ENCODE results near the gene TCERG1L.

DNA sequence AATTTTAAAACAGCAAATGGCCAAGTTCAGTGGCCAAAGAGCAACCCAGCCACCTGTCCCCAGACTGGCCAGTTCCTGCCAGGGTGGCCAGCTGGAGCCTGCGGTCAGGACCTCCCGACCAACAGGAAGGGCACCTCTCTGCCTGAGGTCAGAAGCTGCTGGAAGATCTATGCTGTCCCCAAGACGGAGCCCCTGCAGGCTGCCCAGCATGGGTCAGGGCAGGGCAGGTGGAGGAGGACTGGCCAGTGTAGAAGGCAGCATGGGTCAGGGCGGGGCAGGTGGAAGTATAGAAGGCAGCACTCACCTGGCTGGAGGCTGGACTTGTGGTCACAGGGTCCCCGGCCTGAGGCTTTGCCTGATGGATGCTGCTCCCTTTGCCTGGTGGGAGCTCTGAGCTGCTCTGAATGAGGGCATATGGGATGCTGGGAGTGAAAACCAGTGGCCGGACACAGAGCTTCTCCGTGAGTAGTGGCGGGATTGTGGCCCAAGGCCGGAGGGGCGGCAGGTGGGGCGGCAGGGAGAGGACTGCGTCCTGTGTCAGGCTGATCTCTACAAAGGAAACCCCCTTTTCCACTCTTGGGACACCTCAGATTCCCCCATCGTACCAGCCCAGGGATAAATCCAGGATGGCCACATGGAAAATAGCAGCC, 229.2 kb downstream of the TCERG1L start:
- TF ChIP-seq, protein P1, sequence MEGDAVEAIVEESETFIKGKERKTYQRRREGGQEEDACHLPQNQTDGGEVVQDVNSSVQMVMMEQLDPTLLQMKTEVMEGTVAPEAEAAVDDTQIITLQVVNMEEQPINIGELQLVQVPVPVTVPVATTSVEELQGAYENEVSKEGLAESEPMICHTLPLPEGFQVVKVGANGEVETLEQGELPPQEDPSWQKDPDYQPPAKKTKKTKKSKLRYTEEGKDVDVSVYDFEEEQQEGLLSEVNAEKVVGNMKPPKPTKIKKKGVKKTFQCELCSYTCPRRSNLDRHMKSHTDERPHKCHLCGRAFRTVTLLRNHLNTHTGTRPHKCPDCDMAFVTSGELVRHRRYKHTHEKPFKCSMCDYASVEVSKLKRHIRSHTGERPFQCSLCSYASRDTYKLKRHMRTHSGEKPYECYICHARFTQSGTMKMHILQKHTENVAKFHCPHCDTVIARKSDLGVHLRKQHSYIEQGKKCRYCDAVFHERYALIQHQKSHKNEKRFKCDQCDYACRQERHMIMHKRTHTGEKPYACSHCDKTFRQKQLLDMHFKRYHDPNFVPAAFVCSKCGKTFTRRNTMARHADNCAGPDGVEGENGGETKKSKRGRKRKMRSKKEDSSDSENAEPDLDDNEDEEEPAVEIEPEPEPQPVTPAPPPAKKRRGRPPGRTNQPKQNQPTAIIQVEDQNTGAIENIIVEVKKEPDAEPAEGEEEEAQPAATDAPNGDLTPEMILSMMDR (IDR thresholded peaks at IDR 0.05), result no peak
- no peak for TF ChIP-seq POLR2AphosphoS5 (IDR thresholded peaks at IDR 0.05; ENCODE audit: low read depth, low read length)
- TF ChIP-seq TCF7L2 (IDR thresholded peaks at IDR 0.05; ENCODE audit: low read depth, low read length), result no peak
- TF ChIP-seq SIN3A (IDR thresholded peaks at IDR 0.05; ENCODE audit: borderline replicate concordance, insufficient read depth, low read depth, low read length), result no peak

Measured in Panc1 (cell line).